HepG2 (cell line): ENCODE measurements around the gene NUPR2. TPM values are rescaled to one million over a fixed set of nuclear protein-coding genes. Genes with fewer than 3 reads are reported as not detected.

Experiments used
- BCLAF1 ChIP-seq: fragments of 450-650 bp; IDR thresholded peaks from 2 replicates; pipeline ENCODE4 v1.6.1; 2017; ENCODE audit warnings: mild to moderate bottlenecking
- DNMT3B ChIP-seq: conservative IDR thresholded peaks from 2 replicates; pipeline ENCODE4 v1.6.1; 2016; ENCODE audit warnings: missing biosample characterization, control low read depth
- FOXM1 ChIP-seq: sonication (generic); formaldehyde crosslinking; IDR thresholded peaks from 2 replicates; pipeline ENCODE4 v1.5.0; 2020; ENCODE audit warnings: missing genetic modification reagents
- IRF9 ChIP-seq: sonication (generic); formaldehyde crosslinking; IDR thresholded peaks from 2 replicates; pipeline ENCODE4 v1.8.0; 2022; ENCODE audit warnings: missing genetic modification reagents, mild to moderate bottlenecking, borderline replicate concordance
- KLF11 ChIP-seq: IDR thresholded peaks from 2 replicates; pipeline ENCODE4 v1.6.1; 2016; ENCODE audit warnings: missing compliant biosample characterization
- KMT2A ChIP-seq: sonication (generic); formaldehyde crosslinking; IDR thresholded peaks from 2 replicates; pipeline ENCODE4 v1.4.0; 2020; ENCODE audit warnings: missing genetic modification reagents
- SNAI1 ChIP-seq: sonication (generic); formaldehyde crosslinking; IDR thresholded peaks from 2 replicates; pipeline ENCODE4 v1.5.0; 2020; ENCODE audit warnings: mild to moderate bottlenecking, missing genetic modification reagents, borderline replicate concordance
- SP1 ChIP-seq, 2 experiments: fragments of 450-650 bp in 1 of 2; sonication (generic) in 1 of 2; formaldehyde crosslinking in 1 of 2; IDR thresholded peaks; 2 replicates each; pipeline versions ENCODE4 v1.4.0 to v1.6.1; 2016 to 2020; ENCODE audit warnings: missing genetic modification reagents in 1 of 2
- ZNF142 ChIP-seq: sonication (generic); formaldehyde crosslinking; IDR thresholded peaks from 2 replicates; pipeline ENCODE4 v1.4.0; 2020; ENCODE audit warnings: missing genetic modification reagents
- ZNF691 ChIP-seq: sonication (generic); formaldehyde crosslinking; IDR thresholded peaks from 2 replicates; pipeline ENCODE4 v1.4.0; 2020; ENCODE audit warnings: missing genetic modification reagents, low read depth, mild to moderate bottlenecking, borderline replicate concordance
- ZNF740 ChIP-seq: sonication (generic); formaldehyde crosslinking; IDR thresholded peaks from 2 replicates; pipeline ENCODE4 v1.4.0; 2020; ENCODE audit warnings: missing genetic modification reagents
- ZNF83 ChIP-seq: sonication (generic); formaldehyde crosslinking; IDR thresholded peaks from 2 replicates; pipeline ENCODE4 v1.4.0; 2020; ENCODE audit warnings: missing genetic modification reagents, mild to moderate bottlenecking, borderline replicate concordance
- polyA plus RNA-seq, 8 experiments: library from polyadenylated mRNA; depleted of rRNA in 3 of 8; stranded (reverse) in 7 of 8; unstranded in 1 of 8; fragments of >200 nt; fragmentation: Illumina TruSeq in 4 of 8; extraction: Trizol in 4 of 8; gene quantifications; 2 replicates each; pipeline versions ENCODE4 v1.2.1 to v1.2.3, GENCODE V29; 2011 to 2016; ENCODE audit warnings: low read depth in 4 of 8, missing spikeins in 1 of 8, mixed read lengths in 1 of 8; ENCODE audit not compliant: insufficient read depth in 1 of 8
- total RNA-seq, 5 experiments: library from RNA; depleted of rRNA; stranded (reverse); fragments of >200 nt; fragmentation: Illumina TruSeq; extraction: Trizol; gene quantifications; 2 replicates each; pipeline ENCODE4 v1.2.3, GENCODE V29; 2016; ENCODE audit warnings: low read depth in 1 of 5

The NUPR2 gene
- total and polyA plus RNA-seq, 2 of the 13 experiments (the other 11 are each of a cell fraction or from before 2014, with no cell fraction given) = not detected

- TF ChIP-seq ZNF142 (CRISPR knock-in tag) (peak; percentile 79), ZNF691 (peak; percentile 70; the same call in 1 of the 2 replicates), SP1 (IDR thresholded peaks at IDR 0.05) (no peak), SP1 (CRISPR knock-in tag; IDR thresholded peaks at IDR 0.05) (peak; percentile 46), DNMT3B (CRISPR knock-in tag) (0 out of 2 replicates have a peak, but pooled peaks have one; percentile 31), SNAI1 (CRISPR knock-in tag) (0 out of 2 replicates have a peak, but pooled peaks have one; percentile 47), FOXM1 (no peak), KMT2A (CRISPR knock-in tag) (peak; percentile 86), BCLAF1 (no peak), ZNF83 (CRISPR knock-in tag) (0 out of 2 replicates have a peak, but pooled peaks have one; percentile 46), KLF11 (CRISPR knock-in tag) (no peak), IRF9 (peak; percentile 50; the same call in 1 of the 2 replicates), ZNF740 (no peak)
Observed at GRCh38 chr7:56106108-56107073, 9.8 kb downstream of the NUPR2 start, which contains the start of gene CHCHD2 (continued).
